GM12865 (cell line): ENCODE results near the gene LNX1.

Source experiments
- DNase-seq: peaks from one replicate; pipeline ENCODE4 v3.0.0; 2010; ENCODE audit warnings: low read depth
- H3K4me3 ChIP-seq: 2 replicates; pipeline ENCODE4 v1.5.1; 2011; ENCODE audit warnings: mild to moderate bottlenecking, low read depth, low read length, control low read depth
- TF ChIP-seq, protein P1 (sequence below): IDR thresholded peaks from 2 replicates; pipeline ENCODE4 v1.5.1; 2011; ENCODE audit warnings: low read length, control low read depth, low read depth, inconsistent platforms; ENCODE audit not compliant: insufficient read depth; ENCODE audit errors: missing control alignments

Gene LNX1

GRCh38 chr4:53507671-53508286 is 83.5 kb downstream of the LNX1 start:
- DNase-seq: peak; percentile 3
- H3K4me3 ChIP-seq: no peak overlapping the region
- TF ChIP-seq, protein P1, sequence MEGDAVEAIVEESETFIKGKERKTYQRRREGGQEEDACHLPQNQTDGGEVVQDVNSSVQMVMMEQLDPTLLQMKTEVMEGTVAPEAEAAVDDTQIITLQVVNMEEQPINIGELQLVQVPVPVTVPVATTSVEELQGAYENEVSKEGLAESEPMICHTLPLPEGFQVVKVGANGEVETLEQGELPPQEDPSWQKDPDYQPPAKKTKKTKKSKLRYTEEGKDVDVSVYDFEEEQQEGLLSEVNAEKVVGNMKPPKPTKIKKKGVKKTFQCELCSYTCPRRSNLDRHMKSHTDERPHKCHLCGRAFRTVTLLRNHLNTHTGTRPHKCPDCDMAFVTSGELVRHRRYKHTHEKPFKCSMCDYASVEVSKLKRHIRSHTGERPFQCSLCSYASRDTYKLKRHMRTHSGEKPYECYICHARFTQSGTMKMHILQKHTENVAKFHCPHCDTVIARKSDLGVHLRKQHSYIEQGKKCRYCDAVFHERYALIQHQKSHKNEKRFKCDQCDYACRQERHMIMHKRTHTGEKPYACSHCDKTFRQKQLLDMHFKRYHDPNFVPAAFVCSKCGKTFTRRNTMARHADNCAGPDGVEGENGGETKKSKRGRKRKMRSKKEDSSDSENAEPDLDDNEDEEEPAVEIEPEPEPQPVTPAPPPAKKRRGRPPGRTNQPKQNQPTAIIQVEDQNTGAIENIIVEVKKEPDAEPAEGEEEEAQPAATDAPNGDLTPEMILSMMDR: no peak

DNA sequence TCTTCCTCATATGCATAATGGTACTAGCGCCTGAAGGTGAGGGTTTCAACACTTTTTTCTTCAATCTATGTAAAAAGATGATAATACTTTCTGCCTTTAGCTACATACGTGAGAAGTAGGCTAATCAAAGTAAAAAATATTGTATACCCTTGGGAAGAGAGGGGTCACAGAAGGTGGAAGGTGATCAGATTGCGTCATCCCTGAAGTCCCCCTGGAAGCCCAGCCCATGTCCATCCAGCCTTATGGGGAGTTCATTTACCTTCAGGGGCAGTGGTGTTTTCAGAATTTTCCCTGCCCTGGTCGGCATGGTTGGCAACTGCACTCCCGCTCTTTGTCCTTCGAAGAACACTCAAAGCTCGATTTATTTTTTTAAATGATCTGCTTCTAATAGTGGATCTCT is 84.2 kb downstream of the LNX1 start:
- TF ChIP-seq, protein P1: no peak
- no peak for DNase-seq
- H3K4me3 ChIP-seq: no peak overlapping the region

DNA sequence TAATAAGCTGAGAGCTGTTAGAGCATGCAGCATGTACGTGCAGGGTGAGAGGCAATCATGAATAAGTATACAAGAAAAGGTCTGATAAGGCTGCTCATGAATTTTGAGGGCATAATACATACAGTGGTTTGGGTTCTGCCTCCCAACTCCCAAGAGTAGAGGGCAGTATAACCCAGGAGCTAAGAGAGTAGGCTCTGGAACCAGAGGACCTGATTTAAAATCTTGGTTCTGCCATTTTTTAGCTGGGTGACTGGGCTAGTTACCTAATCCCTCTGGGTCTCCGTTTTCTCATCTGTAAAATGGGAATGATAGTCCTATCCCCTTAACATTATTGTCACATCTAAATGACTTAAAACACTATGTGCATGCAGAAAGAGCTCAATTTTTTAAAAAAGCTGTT is 85.3 kb downstream of the LNX1 start:
- TF ChIP-seq, protein P1: no peak
- no peak for DNase-seq
- H3K4me3 ChIP-seq: no peak overlapping the region

- TF ChIP-seq, protein P1: no peak
- no peak overlapping the region for H3K4me3 ChIP-seq
- no peak for DNase-seq
These were observed 89.2 kb downstream of the LNX1 start for GRCh38 chr4:53502094-53502493.

DNA sequence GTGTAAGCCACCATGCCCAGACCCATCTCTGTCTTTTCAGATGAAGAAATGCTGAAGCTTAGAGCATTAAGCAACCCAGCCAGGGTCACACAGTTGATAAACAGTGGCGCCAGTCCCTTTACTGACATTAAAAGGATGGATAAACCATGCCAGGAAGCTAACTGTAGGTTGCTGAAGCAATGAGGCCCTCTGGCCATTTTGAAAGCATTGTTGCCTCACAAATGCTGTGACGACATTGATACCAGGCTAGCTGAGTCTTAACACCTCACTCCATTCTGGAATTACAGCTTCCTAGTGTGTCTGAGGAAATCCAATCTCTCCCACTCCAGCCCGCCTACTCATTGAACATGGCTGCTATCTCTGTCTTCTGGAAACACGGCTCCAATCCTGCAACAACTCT is 89.7 kb downstream of the LNX1 start:
- no peak overlapping the region for H3K4me3 ChIP-seq
- TF ChIP-seq, protein P1: no peak
- DNase-seq: no peak

DNA sequence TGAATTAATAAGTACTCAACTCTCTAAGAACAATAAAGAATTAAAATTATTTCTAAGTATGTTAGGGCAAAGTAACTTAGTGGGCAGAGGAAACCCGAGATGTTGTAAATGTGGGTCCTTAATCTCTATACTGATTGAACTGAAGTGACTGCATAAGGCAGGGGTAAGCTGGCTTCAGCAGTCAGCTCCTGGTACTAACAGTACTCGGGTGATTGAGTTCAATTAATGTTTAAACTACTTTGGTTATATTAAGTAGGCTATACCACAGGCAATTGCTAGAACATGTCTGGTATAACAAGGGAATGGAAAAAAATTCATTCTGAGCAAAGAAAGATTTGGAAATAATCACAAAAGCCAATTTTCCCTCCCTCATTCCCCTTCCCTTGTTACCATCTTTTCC is 90.7 kb downstream of the LNX1 start:
- TF ChIP-seq, protein P1: no peak
- DNase-seq: no peak

DNA sequence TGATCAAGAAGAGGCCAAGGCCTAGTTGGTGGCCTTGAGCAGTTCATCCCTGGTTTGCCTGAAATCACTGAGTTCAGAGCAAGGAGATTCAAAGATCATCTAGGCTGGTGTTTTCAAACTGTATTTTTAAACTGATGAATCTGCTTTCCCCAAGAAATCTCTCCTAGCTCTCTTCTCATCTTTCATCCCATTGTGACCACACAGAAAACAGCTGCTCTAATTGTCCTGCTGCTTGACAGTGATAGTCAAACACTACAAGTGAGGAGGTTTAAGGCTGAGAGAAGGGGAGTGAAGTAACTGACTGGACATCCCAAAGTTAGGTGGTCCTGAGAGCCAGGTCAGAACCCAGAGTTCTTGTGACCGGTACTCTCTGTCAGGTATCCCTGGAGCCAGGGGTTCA is 91.5 kb downstream of the LNX1 start:
- no peak overlapping the region for H3K4me3 ChIP-seq
- no peak for DNase-seq
- TF ChIP-seq, protein P1: no peak

More for the DNA sequence above, 90.7 kb downstream of the LNX1 start:
- H3K4me3 ChIP-seq: no peak overlapping the region
